ENCODE results near the gene DPPA5.

The DPPA5 gene

DNA sequence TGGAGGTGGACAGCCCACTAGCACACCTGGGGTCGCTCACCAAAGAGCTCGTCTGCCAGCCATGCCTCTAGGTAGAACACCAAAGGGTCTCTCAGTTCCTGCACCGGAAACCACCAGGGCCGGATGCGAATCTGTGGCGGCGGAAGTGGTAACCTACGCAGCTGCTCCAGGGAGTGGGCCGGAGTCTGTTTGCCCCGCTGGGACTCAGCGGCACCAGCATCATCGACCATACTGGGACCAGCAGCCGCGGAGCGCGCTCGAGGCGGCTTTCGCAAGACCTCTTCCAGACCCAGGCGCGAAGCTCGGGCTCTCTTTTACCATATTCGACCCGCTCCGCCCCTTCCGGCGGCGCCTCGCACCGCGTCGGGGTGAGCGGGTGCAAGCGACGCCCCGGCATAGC, 15.5 kb upstream of the DPPA5 start, which contains the start of gene OOEP:
TSS of gene OOEP (minus strand) at position 335 of the 400 bp plus-strand sequence. CDS start at position 230, 105 bp downstream.
- H3K18ac ChIP-seq (ENCODE audit: low read length): no peak within 1 kb of the TSS
- WGBS (ENCODE audit: extremely low coverage, insufficient coverage, insufficient read length): no CpG with 5 or more reads among the region's 36 CpGs

DNA sequence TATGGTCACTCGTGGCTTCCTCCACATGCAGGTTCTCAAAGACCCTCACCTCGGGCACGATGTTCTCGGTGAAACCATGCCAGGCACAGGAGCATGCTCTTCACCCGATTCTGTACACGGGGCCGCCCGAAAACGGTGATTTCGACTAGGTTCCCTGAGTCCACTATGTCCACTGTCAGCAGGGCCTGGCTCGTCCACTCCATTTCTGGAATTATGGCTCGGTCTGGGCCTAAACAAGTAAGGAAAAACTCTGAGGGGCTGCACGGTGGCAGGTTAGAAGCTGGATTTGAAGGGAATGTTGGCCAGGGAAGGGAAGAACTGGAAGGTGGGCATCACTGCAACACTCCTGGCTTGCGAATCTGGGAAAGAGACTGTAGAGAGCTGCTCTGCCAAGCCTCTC, 15.1 kb upstream of the DPPA5 start:
- Histone ChIP-seq H3K18ac (ENCODE audit: low read length) (no peak overlapping the region), H2BK12ac (ENCODE audit: low read length) (no peak overlapping the region), H2BK5ac (ENCODE audit: low read depth, low read length, poor library complexity) (no peak overlapping the region), H3K27ac (ENCODE audit: low read depth, low read length) (no peak overlapping the region), H4K8ac (ENCODE audit: low read depth, low read length) (no peak overlapping the region), H3K27me3 (ENCODE audit: insufficient read depth, low read length) (peaks cover 2% of the 10 kb centered on the region), H3K79me1 (ENCODE audit: low read length) (no peaks in the 10 kb centered on the region), H2AFZ (ENCODE audit: insufficient read depth, low read length, poor library complexity) (no peak overlapping the region), H4K12ac (ENCODE audit: low read depth, low read length) (no peak overlapping the region), H3K14ac (ENCODE audit: low read length) (no peak overlapping the region), H2BK120ac (ENCODE audit: insufficient read depth, low read length, poor library complexity) (no peak overlapping the region), H3K23ac (ENCODE audit: low read length) (no peak overlapping the region), H3K9me3 (ENCODE audit: insufficient read depth, low read depth, low read length) (peaks cover 9% of the 10 kb centered on the region), H3K4me1 (ENCODE audit: control insufficient read depth in 1 of 2, insufficient read depth in 2 of 2, low read length in 2 of 2) (no peaks in the 10 kb centered on the region), H3K36me3 (ENCODE audit: control insufficient read depth in 1 of 2, insufficient read depth in 2 of 2, low read length in 2 of 2) (no peaks in the 10 kb centered on the region), H4K91ac (ENCODE audit: low read depth, low read length) (no peak overlapping the region), H3K4me2 (ENCODE audit: low read length) (no peak overlapping the region), H3K4me3 (ENCODE audit: low read depth, low read length) (no peak overlapping the region), H3K79me2 (ENCODE audit: control insufficient read depth, insufficient read depth, low read length, poor library complexity) (no peaks in the 10 kb centered on the region), H3K9ac (ENCODE audit: low read length) (no peak overlapping the region), H3K4ac (ENCODE audit: low read depth, low read length) (no peak overlapping the region), H2AK5ac (ENCODE audit: low read length) (no peak overlapping the region)
- DNase-seq: no peak
- no CpG with 5 or more reads among the region's 14 CpGs for WGBS (ENCODE audit: extremely low coverage, insufficient coverage, insufficient read length)

More for the DNA sequence above, 15.5 kb upstream of the DPPA5 start, which contains the start of gene OOEP:
- H4K8ac ChIP-seq (ENCODE audit: low read depth, low read length): no peak within 1 kb of the TSS
- H3K4me1 ChIP-seq (ENCODE audit: control insufficient read depth in 1 of 2, insufficient read depth in 2 of 2, low read length in 2 of 2): no peaks in the 10 kb centered on the region
- H3K4ac ChIP-seq (ENCODE audit: low read depth, low read length): no peak within 1 kb of the TSS
- peaks cover 6% of the 10 kb centered on the region for H3K9me3 ChIP-seq (ENCODE audit: insufficient read depth, low read depth, low read length)
- H3K23ac ChIP-seq (ENCODE audit: low read length): no peak within 1 kb of the TSS
- no peak within 1 kb of the TSS for H3K9ac ChIP-seq (ENCODE audit: low read length)
- no peak within 1 kb of the TSS for H2BK5ac ChIP-seq (ENCODE audit: low read depth, low read length, poor library complexity)
- peaks cover 2% of the 10 kb centered on the region for H3K27me3 ChIP-seq (ENCODE audit: insufficient read depth, low read length)
- H4K91ac ChIP-seq (ENCODE audit: low read depth, low read length): no peak within 1 kb of the TSS
- no peak within 1 kb of the TSS for H2BK120ac ChIP-seq (ENCODE audit: insufficient read depth, low read length, poor library complexity)
- H4K12ac ChIP-seq (ENCODE audit: low read depth, low read length): no peak within 1 kb of the TSS
- no peak within 1 kb of the TSS for H3K14ac ChIP-seq (ENCODE audit: low read length)
- H3K4me3 ChIP-seq (ENCODE audit: low read depth, low read length): no peak within 1 kb of the TSS
- no peak within 1 kb of the TSS for H2BK12ac ChIP-seq (ENCODE audit: low read length)
- H3K36me3 ChIP-seq (ENCODE audit: control insufficient read depth in 1 of 2, insufficient read depth in 2 of 2, low read length in 2 of 2): no peaks in the 10 kb centered on the region
- DNase-seq: no peak
- no peak within 1 kb of the TSS for H3K4me2 ChIP-seq (ENCODE audit: low read length)
- no peaks in the 10 kb centered on the region for H3K79me1 ChIP-seq (ENCODE audit: low read length)
- no peak within 1 kb of the TSS for H3K27ac ChIP-seq (ENCODE audit: low read depth, low read length)
- H3K79me2 ChIP-seq (ENCODE audit: control insufficient read depth, insufficient read depth, low read length, poor library complexity): no peaks in the 10 kb centered on the region
- no peak within 1 kb of the TSS for H2AK5ac ChIP-seq (ENCODE audit: low read length)
- H2AFZ ChIP-seq (ENCODE audit: insufficient read depth, low read length, poor library complexity): no peak within 1 kb of the TSS

DNA sequence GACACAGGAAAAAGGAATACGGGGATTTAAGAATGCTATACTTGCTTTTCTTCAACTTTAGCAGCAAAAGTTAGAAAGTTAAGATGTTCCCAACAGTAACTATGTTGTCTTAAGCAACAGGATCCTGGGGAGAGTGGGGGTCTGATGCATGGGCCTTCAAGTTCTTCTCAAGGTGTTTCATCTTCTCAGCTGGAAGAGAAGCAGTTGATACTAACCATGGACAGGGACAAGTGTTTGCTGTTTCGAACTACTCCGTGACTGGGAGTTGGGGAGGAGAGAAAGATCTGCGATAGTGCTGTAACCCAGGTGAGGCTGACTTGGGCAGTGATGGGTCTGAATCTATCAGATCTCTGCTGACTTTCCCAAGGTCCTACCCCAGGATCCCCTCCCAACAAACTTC, 14.6 kb upstream of the DPPA5 start:
- no peaks in the 10 kb centered on the region for H3K4me1 ChIP-seq (ENCODE audit: control insufficient read depth in 1 of 2, insufficient read depth in 2 of 2, low read length in 2 of 2)
- no peak overlapping the region for H3K14ac ChIP-seq (ENCODE audit: low read length)
- WGBS (ENCODE audit: extremely low coverage, insufficient coverage, insufficient read length): no CpG with 5 or more reads among the region's 4 CpGs
- H2BK120ac ChIP-seq (ENCODE audit: insufficient read depth, low read length, poor library complexity): no peak overlapping the region
- H3K18ac ChIP-seq (ENCODE audit: low read length): no peak overlapping the region
- peaks cover 2% of the 10 kb centered on the region for H3K27me3 ChIP-seq (ENCODE audit: insufficient read depth, low read length)
- H3K23ac ChIP-seq (ENCODE audit: low read length): no peak overlapping the region
- no peak overlapping the region for H2AFZ ChIP-seq (ENCODE audit: insufficient read depth, low read length, poor library complexity)
- H3K79me1 ChIP-seq (ENCODE audit: low read length): no peaks in the 10 kb centered on the region
- no peak overlapping the region for H4K12ac ChIP-seq (ENCODE audit: low read depth, low read length)
- no peak for DNase-seq
- H3K36me3 ChIP-seq (ENCODE audit: control insufficient read depth in 1 of 2, insufficient read depth in 2 of 2, low read length in 2 of 2): no peaks in the 10 kb centered on the region
- no peak overlapping the region for H3K4me2 ChIP-seq (ENCODE audit: low read length)
- no peak overlapping the region for H2AK5ac ChIP-seq (ENCODE audit: low read length)
- H3K4me3 ChIP-seq (ENCODE audit: low read depth, low read length): no peak overlapping the region
- peaks cover 10% of the 10 kb centered on the region for H3K9me3 ChIP-seq (ENCODE audit: insufficient read depth, low read depth, low read length)
- no peak overlapping the region for H3K9ac ChIP-seq (ENCODE audit: low read length)
- H3K79me2 ChIP-seq (ENCODE audit: control insufficient read depth, insufficient read depth, low read length, poor library complexity): no peaks in the 10 kb centered on the region
- H4K8ac ChIP-seq (ENCODE audit: low read depth, low read length): no peak overlapping the region
- no peak overlapping the region for H4K91ac ChIP-seq (ENCODE audit: low read depth, low read length)
- no peak overlapping the region for H3K27ac ChIP-seq (ENCODE audit: low read depth, low read length)
- no peak overlapping the region for H2BK5ac ChIP-seq (ENCODE audit: low read depth, low read length, poor library complexity)
- no peak overlapping the region for H3K4ac ChIP-seq (ENCODE audit: low read depth, low read length)
- H2BK12ac ChIP-seq (ENCODE audit: low read length): no peak overlapping the region

DNA sequence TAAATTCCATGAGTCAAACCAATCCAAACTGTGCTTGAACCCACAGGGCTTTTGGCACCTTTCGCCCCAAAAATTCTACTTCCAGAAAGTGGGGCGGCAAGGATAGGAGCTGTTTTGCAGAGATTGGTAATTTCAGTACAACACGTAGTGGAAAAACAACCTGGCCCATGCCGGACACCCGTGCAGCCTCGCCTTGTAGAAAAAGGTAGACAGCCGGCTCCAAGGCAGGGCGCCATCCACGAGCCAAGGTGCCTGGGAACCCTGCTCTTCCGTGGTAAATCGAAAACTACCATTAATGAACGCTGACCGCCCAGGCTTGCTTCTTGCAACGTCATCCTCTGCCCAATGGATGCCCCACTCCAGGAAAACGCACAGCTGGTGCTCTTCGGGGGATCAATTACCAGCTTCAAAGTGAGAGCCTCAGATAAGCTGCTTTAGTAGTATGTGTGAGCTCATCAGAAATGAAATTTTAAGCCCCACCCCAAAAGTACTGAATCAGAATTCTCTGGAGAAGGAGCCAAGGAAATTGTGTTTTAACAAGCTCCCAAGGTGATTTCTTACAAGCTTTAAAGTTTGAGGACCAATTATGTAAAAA, 13.8 kb upstream of the DPPA5 start:
- H3K79me1 ChIP-seq (ENCODE audit: low read length): no peaks in the 10 kb centered on the region
- no peak overlapping the region for H3K9ac ChIP-seq (ENCODE audit: low read length)
- no peak for DNase-seq
- no peak overlapping the region for H4K91ac ChIP-seq (ENCODE audit: low read depth, low read length)
- no peaks in the 10 kb centered on the region for H3K79me2 ChIP-seq (ENCODE audit: control insufficient read depth, insufficient read depth, low read length, poor library complexity)
- H3K4ac ChIP-seq (ENCODE audit: low read depth, low read length): no peak overlapping the region
- H3K14ac ChIP-seq (ENCODE audit: low read length): no peak overlapping the region
- H3K18ac ChIP-seq (ENCODE audit: low read length): no peak overlapping the region
- H3K4me2 ChIP-seq (ENCODE audit: low read length): no peak overlapping the region
- H3K23ac ChIP-seq (ENCODE audit: low read length): no peak overlapping the region
- peaks cover 10% of the 10 kb centered on the region for H3K9me3 ChIP-seq (ENCODE audit: insufficient read depth, low read depth, low read length)
- no peak overlapping the region for H4K8ac ChIP-seq (ENCODE audit: low read depth, low read length)
- no peak overlapping the region for H3K4me3 ChIP-seq (ENCODE audit: low read depth, low read length)
- H2BK12ac ChIP-seq (ENCODE audit: low read length): no peak overlapping the region
- no peaks in the 10 kb centered on the region for H3K4me1 ChIP-seq (ENCODE audit: control insufficient read depth in 1 of 2, insufficient read depth in 2 of 2, low read length in 2 of 2)
- no peak overlapping the region for H2AK5ac ChIP-seq (ENCODE audit: low read length)
- no peak overlapping the region for H2BK5ac ChIP-seq (ENCODE audit: low read depth, low read length, poor library complexity)
- WGBS (ENCODE audit: extremely low coverage, insufficient coverage, insufficient read length): no CpG with 5 or more reads among the region's 16 CpGs
- H3K27ac ChIP-seq (ENCODE audit: low read depth, low read length): no peak overlapping the region
- H2BK120ac ChIP-seq (ENCODE audit: insufficient read depth, low read length, poor library complexity): no peak overlapping the region
- H3K27me3 ChIP-seq (ENCODE audit: insufficient read depth, low read length): peaks cover 2% of the 10 kb centered on the region
- H2AFZ ChIP-seq (ENCODE audit: insufficient read depth, low read length, poor library complexity): no peak overlapping the region
- H3K36me3 ChIP-seq (ENCODE audit: control insufficient read depth in 1 of 2, insufficient read depth in 2 of 2, low read length in 2 of 2): no peaks in the 10 kb centered on the region
- H4K12ac ChIP-seq (ENCODE audit: low read depth, low read length): no peak overlapping the region
